ENCODE results near the gene SDE2.

SDE2 gene

GRCh38 chr1:225999227-225999911 lies at the start of gene SDE2:
SDE2 (minus strand) TSS chr1:225999343; CDS start chr1:225999312, 31 bp downstream.
- no peak for TF ChIP-seq CTCF (IDR thresholded peaks at IDR 0.05; ENCODE audit: insufficient read depth, low read length, missing control alignments)
- peak; percentile 85 for DNase-seq (ENCODE audit: low read depth, low spot score)
- ChIA-PET POLR2A (interaction anchor here (0.7 to 1.2 kb wide), 6 partner anchors 11 to 71 kb away, joined by 3 to 12 read pairs (median 3); partner anchors contain the start of gene H3-3A), CTCF (interaction anchor here (1.0 to 1.9 kb wide), 3 partner anchors 13 to 121 kb away, joined by 3 to 9 read pairs (median 8); no protein-coding TSS in a partner anchor)
- peak within 1 kb of the TSS; percentile 97 for H3K4me3 ChIP-seq (ENCODE audit: low read depth, low read length)

GRCh38 chr1:226048886-226049285 lies 49.7 kb upstream of the SDE2 start:
- H3K4me3 ChIP-seq (ENCODE audit: low read depth, low read length), result no peak overlapping the region
- no peak for DNase-seq (ENCODE audit: low read depth, low spot score)
- no peak for TF ChIP-seq CTCF (IDR thresholded peaks at IDR 0.05; ENCODE audit: insufficient read depth, low read length, missing control alignments)
- ChIA-PET POLR2A (no interaction called here), CTCF (interaction anchor here (1.6 to 1.8 kb wide), 2 partner anchors 16 to 61 kb away, joined by 4 to 5 read pairs; no protein-coding TSS in a partner anchor)

- POLR2A ChIA-PET, result interaction anchor here (1.3 kb wide), 1 partner anchor 15 kb away, joined by 3 read pairs; the partner anchor contains the start of gene H3-3A
- TF ChIP-seq CTCF (IDR thresholded peaks at IDR 0.05; ENCODE audit: insufficient read depth, low read length, missing control alignments), result no peak
- CTCF ChIA-PET, result interaction anchor here (0.6 to 1.8 kb wide), 3 partner anchors 12 to 60 kb away, joined by 3 to 5 read pairs (median 4); no protein-coding TSS in a partner anchor
- DNase-seq (ENCODE audit: low read depth, low spot score), result peak; percentile 40
- no peak overlapping the region for H3K4me3 ChIP-seq (ENCODE audit: low read depth, low read length)
These were observed 48.4 kb upstream of the SDE2 start for GRCh38 chr1:226047495-226047894.

GRCh38 chr1:226046240-226046639 lies 47.1 kb upstream of the SDE2 start:
- DNase-seq (ENCODE audit: low read depth, low spot score), result no peak
- H3K4me3 ChIP-seq (ENCODE audit: low read depth, low read length), result no peak overlapping the region
- POLR2A ChIA-PET, result interaction anchor here (0.6 kb wide), 1 partner anchor 16 kb away, joined by 3 read pairs; the partner anchor contains the start of gene H3-3A
- no peak for TF ChIP-seq CTCF (IDR thresholded peaks at IDR 0.05; ENCODE audit: insufficient read depth, low read length, missing control alignments)
- CTCF ChIA-PET, result no interaction called here

GRCh38 chr1:226044514-226045101 lies 45.5 kb upstream of the SDE2 start:
- DNase-seq (ENCODE audit: low read depth, low spot score), result no peak
- no peak overlapping the region for H3K4me3 ChIP-seq (ENCODE audit: low read depth, low read length)
- POLR2A ChIA-PET, result interaction anchor here (0.7 kb wide), 1 partner anchor 39 kb away, joined by 3 read pairs; no protein-coding TSS in a partner anchor
- TF ChIP-seq CTCF (IDR thresholded peaks at IDR 0.05; ENCODE audit: insufficient read depth, low read length, missing control alignments), result no peak
- CTCF ChIA-PET, result interaction anchor here (1.1 to 1.2 kb wide), 2 partner anchors 20 to 22 kb away, joined by 3 to 4 read pairs; no protein-coding TSS in a partner anchor

- TF ChIP-seq CTCF (IDR thresholded peaks at IDR 0.05; ENCODE audit: insufficient read depth, low read length, missing control alignments), result no peak
- no peak overlapping the region for H3K4me3 ChIP-seq (ENCODE audit: low read depth, low read length)
- DNase-seq (ENCODE audit: low read depth, low spot score), result no peak
- ChIA-PET POLR2A (no interaction called here), CTCF (no interaction called here)
These were observed 42.3 kb upstream of the SDE2 start for GRCh38 chr1:226041419-226041818.

All from AG04449 (cell line).